NCI-H82 (cell line): ENCODE data around the gene POLG2.
"Not testable (repeated sequence)": the region's sequence is repeated elsewhere in the genome, so short reads cannot be mapped to it uniquely, and the experiment has no call there.

Source experiments
- DNase-seq: peaks from one replicate; lab custom pipeline; 2025; lab: John Stamatoyannopoulos, UW

POLG2 gene

GRCh38 chr17:64484380-64484779 is 12.5 kb downstream of the POLG2 start:
- no peak for DNase-seq

DNA sequence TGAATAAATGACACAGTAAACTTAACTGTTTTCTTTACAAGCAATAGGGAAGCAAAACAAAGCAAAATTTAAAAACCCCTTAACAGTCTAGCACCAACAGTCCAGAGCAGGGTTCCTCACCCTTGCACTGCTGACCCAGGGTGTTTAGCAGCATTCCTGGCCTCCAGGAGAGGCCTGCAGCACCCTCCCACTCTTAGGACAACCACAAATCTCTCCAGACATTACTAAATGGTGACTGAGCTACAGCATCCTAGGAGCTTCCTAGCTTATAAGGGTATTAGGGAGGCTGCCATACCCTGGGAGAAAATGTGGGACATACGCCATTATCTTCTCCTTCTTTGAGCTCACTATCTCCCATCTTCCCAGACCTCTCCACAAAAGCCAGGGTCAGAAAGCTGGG is 15.9 kb downstream of the POLG2 start:
- DNase-seq, result no peak

DNA sequence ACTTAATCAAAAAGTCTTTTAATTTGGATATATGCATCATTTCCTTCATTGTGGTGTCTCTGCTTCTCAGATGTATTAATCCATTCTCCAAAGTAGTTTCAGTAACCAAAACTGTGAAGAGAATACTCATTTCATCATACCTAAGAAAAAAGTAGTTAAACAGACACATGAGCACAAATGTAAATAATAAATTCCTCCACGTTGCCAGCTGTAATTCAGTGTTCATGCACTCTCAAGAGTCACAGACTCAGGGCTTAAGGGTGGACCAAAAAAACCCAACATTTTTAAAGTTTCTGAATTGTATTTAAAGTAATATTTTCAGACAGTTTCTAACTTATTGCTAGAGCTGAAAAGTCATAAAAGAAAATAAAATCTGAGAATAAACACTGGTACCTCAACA is 19.0 kb downstream of the POLG2 start:
- DNase-seq, result no peak

- no peak for DNase-seq
Observed at GRCh38 chr17:64472564-64472963, 24.3 kb downstream of the POLG2 start.

- no peak for DNase-seq
Observed at GRCh38 chr17:64471440-64471839, 25.4 kb downstream of the POLG2 start.

- peak; percentile 94 for DNase-seq
Observed at GRCh38 chr17:64470625-64471024, 26.2 kb downstream of the POLG2 start.

GRCh38 chr17:64466834-64467233 is 30.0 kb downstream of the POLG2 start:
- not testable (repeated sequence) for DNase-seq

- peak; percentile 22 for DNase-seq
Observed at GRCh38 chr17:64466019-64466735, 30.7 kb downstream of the POLG2 start.

DNA sequence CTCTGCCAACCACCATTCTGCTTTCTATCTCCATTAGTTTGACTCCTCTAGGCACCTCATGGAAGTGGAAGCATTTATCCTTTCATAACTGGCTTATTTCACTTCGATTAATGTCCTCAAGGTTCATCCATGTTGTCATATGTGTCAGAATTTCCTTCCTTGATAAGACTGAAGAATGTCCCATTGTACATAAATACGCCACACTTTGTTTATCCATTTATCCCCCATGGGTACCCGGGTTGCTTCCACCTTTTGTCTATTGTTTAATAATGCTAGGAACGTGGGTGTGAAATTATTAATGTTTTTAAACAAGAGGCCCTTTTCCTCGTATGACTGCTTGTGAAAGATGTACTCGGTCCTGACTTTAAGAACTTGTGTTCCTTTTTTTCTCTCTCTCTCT is 35.1 kb downstream of the POLG2 start:
- DNase-seq, result no peak

GRCh38 chr17:64460955-64461354 is 35.9 kb downstream of the POLG2 start:
- no peak for DNase-seq

DNA sequence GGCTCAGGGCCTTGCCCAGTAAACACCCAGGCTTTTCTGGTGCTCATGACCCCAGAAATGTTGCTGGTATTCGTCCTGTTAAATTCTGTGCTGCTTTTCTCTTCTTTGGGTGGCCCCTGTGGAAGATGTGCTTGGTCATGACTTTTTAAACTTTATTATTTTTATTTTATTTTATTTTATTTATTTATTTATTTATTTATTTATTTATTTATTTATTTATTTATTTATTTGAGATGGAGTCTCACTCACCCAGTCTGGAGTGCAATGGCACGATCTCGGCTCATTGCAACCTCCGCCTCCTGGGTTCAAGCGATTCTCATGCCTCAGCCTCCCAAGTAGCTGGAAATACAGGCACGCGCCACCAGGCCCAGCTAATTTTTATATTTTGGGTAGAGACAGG is 37.0 kb downstream of the POLG2 start:
- not testable (repeated sequence) for DNase-seq

GRCh38 chr17:64459284-64459747 is 37.5 kb downstream of the POLG2 start:
- no peak for DNase-seq

DNA sequence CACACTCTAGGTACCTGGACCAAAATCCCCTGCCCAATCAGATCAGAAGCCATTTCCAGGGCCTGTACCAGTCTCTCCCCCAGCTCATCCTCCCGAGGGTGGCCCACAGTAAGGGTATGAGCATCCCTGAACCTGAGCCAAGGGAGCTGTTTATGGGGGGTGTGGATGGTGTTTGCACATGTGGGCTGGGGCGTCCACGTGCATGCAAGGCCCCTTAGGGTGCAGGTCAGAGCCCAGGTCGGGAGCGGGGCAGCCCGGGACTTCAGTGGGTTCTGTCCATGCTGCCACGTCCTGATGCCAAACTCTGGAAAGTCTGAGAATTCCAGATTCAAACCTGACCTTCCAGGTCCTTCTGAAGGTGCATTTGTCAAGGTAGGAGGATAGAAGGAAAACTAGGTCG is 38.1 kb downstream of the POLG2 start:
- DNase-seq, result no peak

DNA sequence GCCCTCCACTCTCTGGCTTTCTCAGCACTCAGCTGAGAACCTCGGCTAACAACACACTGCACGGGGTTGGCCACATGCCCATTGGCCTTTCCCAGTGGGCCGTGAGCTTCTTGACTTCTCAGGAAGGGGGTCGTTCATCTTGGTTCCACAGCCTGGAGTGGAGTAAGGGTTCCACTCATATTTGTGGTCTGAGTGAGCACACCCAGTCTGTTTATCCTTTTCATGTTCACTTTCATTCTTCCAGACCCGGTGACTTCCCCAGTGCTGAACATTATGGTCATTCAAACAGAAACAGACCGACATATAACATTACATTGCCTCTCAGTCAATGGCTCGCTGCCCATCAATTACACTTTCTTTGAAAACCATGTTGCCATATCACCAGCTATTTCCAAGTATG is 39.7 kb downstream of the POLG2 start:
- DNase-seq, result no peak

- no peak for DNase-seq
Observed at GRCh38 chr17:64455993-64456885, 40.6 kb downstream of the POLG2 start.

DNA sequence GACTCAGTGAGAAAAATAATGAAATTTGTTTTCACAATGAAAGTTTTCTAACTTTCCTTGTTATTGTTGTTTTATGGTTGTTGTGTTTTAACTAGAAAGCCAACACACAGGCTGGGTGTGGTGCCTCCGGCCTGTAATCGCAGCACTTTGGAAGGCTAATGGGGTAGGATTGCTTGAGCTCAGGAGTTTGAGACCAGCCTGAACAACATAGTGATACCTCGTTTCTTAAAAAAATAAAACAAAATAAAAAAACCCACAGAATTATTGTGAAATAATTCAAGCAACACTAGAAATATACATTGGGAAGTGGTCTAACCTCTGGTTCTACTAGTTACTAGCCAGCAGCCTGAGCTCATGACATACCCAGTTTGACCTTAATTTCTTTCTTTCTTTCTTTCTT is 47.3 kb downstream of the POLG2 start:
- DNase-seq, result no peak

GRCh38 chr17:64448665-64449512 is 48.0 kb downstream of the POLG2 start, which contains the start of gene MILR1:
Gene MILR1 (plus strand): TSS chr17:64449115. CDS start chr17:64449169, 54 bp downstream.
- no peak for DNase-seq

GRCh38 chr17:64447526-64447925 is 49.3 kb downstream of the POLG2 start:
- DNase-seq, result no peak

GRCh38 chr17:64443086-64443760 is 53.6 kb downstream of the POLG2 start:
- no peak for DNase-seq

GRCh38 chr17:64442541-64442971 is 54.3 kb downstream of the POLG2 start:
- no peak for DNase-seq

DNA sequence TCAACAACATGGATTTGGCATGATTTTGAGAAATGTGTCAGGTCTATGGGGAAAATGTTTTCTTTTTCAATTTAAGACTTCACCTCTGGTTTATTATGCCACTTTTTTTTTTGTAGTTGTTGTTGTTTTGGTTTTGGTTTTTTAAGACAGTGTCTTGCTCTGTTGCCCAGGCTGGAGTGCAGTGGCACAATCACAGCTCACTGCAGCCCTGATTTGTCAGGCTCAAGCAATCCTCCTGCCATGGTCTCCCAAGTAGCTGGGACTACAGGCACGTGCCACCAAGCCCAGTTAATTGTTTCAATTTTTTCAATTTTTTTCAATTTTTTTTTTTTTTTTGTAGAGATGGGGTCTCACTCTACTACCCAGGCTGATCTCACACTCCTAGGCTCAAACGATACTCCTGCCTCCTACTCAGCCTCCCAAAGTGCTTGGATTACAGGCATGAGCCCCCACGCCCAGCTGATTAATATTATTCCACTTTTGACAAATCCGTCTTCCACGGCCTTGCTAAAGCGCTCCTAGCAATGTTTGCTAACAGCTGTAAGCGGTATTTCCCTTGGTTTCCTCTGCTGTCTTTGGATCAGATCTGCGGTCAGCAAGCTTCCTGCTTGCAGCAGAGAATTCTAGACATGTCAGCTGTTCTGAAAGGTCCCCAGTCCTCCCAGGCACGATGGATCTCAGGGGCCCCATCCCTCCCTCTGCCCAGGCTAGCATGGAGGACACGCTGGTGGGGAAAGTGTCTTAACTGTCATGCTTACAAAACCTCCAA is 54.9 kb downstream of the POLG2 start:
- no peak for DNase-seq
